ENCODE results near the gene RBM18. TPM values are rescaled to one million over a fixed set of nuclear protein-coding genes. Genes with fewer than 3 reads are reported as not detected.

Gene RBM18
- total RNA-seq, 1 experiment from 2014 or later: 32.5 TPM

GRCh38 chr9:122277285-122277897 lies 12.8 kb upstream of the RBM18 start:
- peaks cover 100% of the 10 kb centered on the region for H3K79me2 ChIP-seq (ENCODE audit: insufficient read depth, low read length)
- no peak for ATAC-seq

More at GRCh38 chr9:122277285-122277897, 12.8 kb upstream of the RBM18 start:
- Histone ChIP-seq H4K20me1 (ENCODE audit: insufficient read depth) (peaks cover 9% of the 10 kb centered on the region; the same call in 1 of the 2 replicates), H3K36me3 (ENCODE audit: control insufficient read depth in 1 of 2, insufficient read depth in 2 of 2, low read length in 2 of 2) (peaks cover 6 to 49% of the 10 kb centered on the region in 2 experiments), H3K27ac (ENCODE audit: low read depth, low read length) (no peak overlapping the region), H3K9me2 (ENCODE audit: insufficient read depth) (no peaks in the 10 kb centered on the region), H2AFZ (ENCODE audit: low read depth, low read length, poor library complexity, severe bottlenecking) (no peak overlapping the region), H3K9ac (ENCODE audit: low read length) (no peak overlapping the region), H3K9me3 (ENCODE audit: control insufficient read depth in 1 of 2, insufficient read depth in 1 of 2, low read depth in 1 of 2, low read length in 2 of 2) (peaks cover 3 to 13% of the 10 kb centered on the region in 2 experiments; a peak in 2 of 4 replicates), H3K4me1 (ENCODE audit: control insufficient read depth in 1 of 2, insufficient read depth in 2 of 2, low read length in 2 of 2) (no peaks in the 10 kb centered on the region), H3K27me3 (ENCODE audit: insufficient read depth, low read length) (no peaks in the 10 kb centered on the region), H3K4me2 (ENCODE audit: low read length) (no peak overlapping the region), H3K4me3 (replicated peaks in 1 of 2; ENCODE audit: low read depth in 1 of 2, low read length in 2 of 2) (no peak overlapping the region)
- no peak for TF ChIP-seq REST (IDR thresholded peaks at IDR 0.05; ENCODE audit: low read depth)
- TF ChIP-seq MAX (IDR thresholded peaks at IDR 0.05): no peak
- no peak for TF ChIP-seq ZNF274 (IDR thresholded peaks at IDR 0.05; ENCODE audit: low read depth, low read length)
- no peak for TF ChIP-seq EZH2phosphoT487 (IDR thresholded peaks at IDR 0.05; ENCODE audit: borderline replicate concordance)
- CTCF ChIA-PET: no interaction called here
- POLR2A ChIA-PET: no interaction called here
- no peak for DNase-seq (ENCODE audit: low read depth, low spot score)
- BruUV-seq (replicated peaks): no TSS peak
- RAD21 ChIA-PET (ENCODE audit: low non-redundant PET in 1 of 2, low total read pairs in 2 of 2, uncharacterized antibody in 2 of 2, unreplicated experiment in 2 of 2): no interaction called here
- intact Hi-C loops (cut with micrococcal nuclease): no loop called here

Data from HCT116 (cell line).